GM12878 (cell line): Measurements from ENCODE around the gene NTRK3.

Source experiments
- BHLHE40 ChIP-seq, 2 experiments: fragments of 450-650 bp in 1 of 2; IDR thresholded peaks; 2 replicates each; pipeline ENCODE4 v1.6.1; 2011 to 2017; ENCODE audit warnings: low read depth in 2 of 2, borderline replicate concordance in 1 of 2, improper control_type of control experiment in 1 of 2, low read length in 1 of 2, mild to moderate bottlenecking in 1 of 2
- CBX3 ChIP-seq: fragments of 200-600 bp; sonication (generic); IDR thresholded peaks from 2 replicates; pipeline ENCODE4 v1.6.1; 2016; ENCODE audit warnings: low read depth, borderline replicate concordance
- ESRRA ChIP-seq: IDR thresholded peaks from 2 replicates; pipeline ENCODE4 v1.6.1; 2012; ENCODE audit warnings: mild to moderate bottlenecking, low read length, improper control_type of control experiment
- TF ChIP-seq, protein P1 (sequence below), 3 experiments: IDR thresholded peaks in 2 of 3; conservative IDR thresholded peaks in 1 of 3; 2 replicates each; pipeline ENCODE4 v1.5.1; 2011; ENCODE audit warnings: low read depth in 3 of 3, low read length in 3 of 3, mild to moderate bottlenecking in 3 of 3, control low read depth in 2 of 3, moderate library complexity in 2 of 3, inconsistent platforms in 1 of 3, mixed read lengths in 1 of 3; ENCODE audit not compliant: control insufficient read depth in 2 of 3, insufficient read depth in 1 of 3; ENCODE audit errors: extremely low read depth in 1 of 3

DNA sequence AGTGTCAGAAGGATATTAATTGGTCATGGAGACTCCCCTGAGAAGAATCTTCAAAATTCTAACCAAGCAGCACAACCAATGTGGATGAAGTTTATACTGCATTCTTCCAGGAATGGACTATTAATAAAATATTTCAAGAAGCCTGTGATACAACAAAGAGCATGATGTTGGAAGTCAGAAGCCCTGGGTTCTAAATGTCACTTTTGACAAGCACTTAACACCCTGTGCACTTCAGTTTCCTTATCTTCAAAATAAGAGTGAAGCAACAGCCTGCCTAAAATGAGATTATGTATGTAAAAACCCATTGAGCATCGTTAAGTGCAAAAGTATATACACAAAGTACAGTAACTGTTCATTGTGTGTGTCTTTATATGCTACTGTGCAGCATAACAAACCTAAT lies 369.4 kb downstream of the NTRK3 start:
- no peak for TF ChIP-seq ESRRA
- TF ChIP-seq BHLHE40 (IDR thresholded peaks at IDR 0.05; ENCODE audit: borderline replicate concordance in 1 of 2, low read depth in 2 of 2, low read length in 1 of 2): no peak
- TF ChIP-seq CBX3: no peak
- TF ChIP-seq, protein P1, sequence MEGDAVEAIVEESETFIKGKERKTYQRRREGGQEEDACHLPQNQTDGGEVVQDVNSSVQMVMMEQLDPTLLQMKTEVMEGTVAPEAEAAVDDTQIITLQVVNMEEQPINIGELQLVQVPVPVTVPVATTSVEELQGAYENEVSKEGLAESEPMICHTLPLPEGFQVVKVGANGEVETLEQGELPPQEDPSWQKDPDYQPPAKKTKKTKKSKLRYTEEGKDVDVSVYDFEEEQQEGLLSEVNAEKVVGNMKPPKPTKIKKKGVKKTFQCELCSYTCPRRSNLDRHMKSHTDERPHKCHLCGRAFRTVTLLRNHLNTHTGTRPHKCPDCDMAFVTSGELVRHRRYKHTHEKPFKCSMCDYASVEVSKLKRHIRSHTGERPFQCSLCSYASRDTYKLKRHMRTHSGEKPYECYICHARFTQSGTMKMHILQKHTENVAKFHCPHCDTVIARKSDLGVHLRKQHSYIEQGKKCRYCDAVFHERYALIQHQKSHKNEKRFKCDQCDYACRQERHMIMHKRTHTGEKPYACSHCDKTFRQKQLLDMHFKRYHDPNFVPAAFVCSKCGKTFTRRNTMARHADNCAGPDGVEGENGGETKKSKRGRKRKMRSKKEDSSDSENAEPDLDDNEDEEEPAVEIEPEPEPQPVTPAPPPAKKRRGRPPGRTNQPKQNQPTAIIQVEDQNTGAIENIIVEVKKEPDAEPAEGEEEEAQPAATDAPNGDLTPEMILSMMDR (IDR thresholded peaks at IDR 0.05 in 2 of 3, conservative IDR thresholded peaks at IDR 0.05 in 1 of 3; ENCODE audit: control insufficient read depth in 2 of 3, extremely low read depth in 1 of 3, insufficient read depth in 1 of 3, low read depth in 3 of 3, low read length in 3 of 3): no peak
